GM23338 (cell line): ENCODE measurements around the gene MT1E. TPM values are rescaled to one million over a fixed set of nuclear protein-coding genes. Genes with fewer than 3 reads are reported as not detected.

Experiments
- ATAC-seq: fragments of 200-7000 bp; cut with Tn5 transposase; 3 replicates; pipeline ENCODE4 v1.9.1; 2020
- DNase-seq: peaks from one replicate; pipeline ENCODE4 v3.0.0-alpha.2; 2015; ENCODE audit warnings: low spot score
- H2AFZ ChIP-seq: fragments of 200-600 bp; sonication (generic); 2 replicates; pipeline ENCODE4 v1.8.0; 2016; ENCODE audit warnings: antibody characterized with exemption, mild to moderate bottlenecking, moderate library complexity
- H3F3A ChIP-seq: fragments of 200-600 bp; sonication (generic); replicated peaks from 2 replicates; pipeline ENCODE4 v1.8.0; 2017; ENCODE audit warnings: antibody characterized with exemption, mixed run types, low read depth
- H3K27ac ChIP-seq: fragments of 200-600 bp; sonication (generic); 2 replicates; pipeline ENCODE4 v1.6.1; 2016; ENCODE audit warnings: low read depth
- H3K27me3 ChIP-seq: fragments of 200-600 bp; sonication (generic); 2 replicates; pipeline ENCODE4 v1.8.0; 2016; ENCODE audit warnings: mild to moderate bottlenecking, mixed run types, moderate library complexity; ENCODE audit not compliant: insufficient read depth
- H3K36me3 ChIP-seq: fragments of 200-600 bp; sonication (generic); 2 replicates; pipeline ENCODE4 v1.8.0; 2016; ENCODE audit warnings: mild to moderate bottlenecking; ENCODE audit not compliant: insufficient read depth
- H3K4me1 ChIP-seq: fragments of 200-600 bp; sonication (generic); 2 replicates; pipeline ENCODE4 v1.8.0; 2016; ENCODE audit warnings: mild to moderate bottlenecking, moderate library complexity; ENCODE audit not compliant: insufficient read depth
- H3K4me2 ChIP-seq: fragments of 200-600 bp; sonication (generic); 2 replicates; pipeline ENCODE4 v1.7.1; 2017; ENCODE audit warnings: mixed run types
- H3K4me3 ChIP-seq: fragments of 200-600 bp; sonication (generic); 2 replicates; pipeline ENCODE4 v1.6.1; 2016; ENCODE audit warnings: mixed run types
- H3K79me2 ChIP-seq: fragments of 200-600 bp; sonication (generic); replicated peaks from 2 replicates; pipeline ENCODE4 v1.8.0; 2017; ENCODE audit warnings: mild to moderate bottlenecking; ENCODE audit not compliant: insufficient read depth
- H3K9me2 ChIP-seq: fragments of 200-600 bp; sonication (generic); 2 replicates; pipeline ENCODE4 v1.8.0; 2017; ENCODE audit not compliant: insufficient read depth
- H4K20me1 ChIP-seq: fragments of 200-600 bp; sonication (generic); replicated peaks from 2 replicates; pipeline ENCODE4 v1.8.0; 2017; ENCODE audit warnings: mild to moderate bottlenecking; ENCODE audit not compliant: insufficient read depth
- H3K27ac Mint-ChIP-seq: 2 replicates; pipeline ENCODE4 v1.8.0; 2020; ENCODE audit warnings: inconsistent platforms, mild to moderate bottlenecking, moderate library complexity, mixed read lengths
- H3K27me3 Mint-ChIP-seq: 3 replicates; pipeline ENCODE4 v1.8.0; 2022; ENCODE audit warnings: low read depth, mild to moderate bottlenecking, moderate library complexity, mixed read lengths, inconsistent platforms; ENCODE audit not compliant: insufficient read depth, poor library complexity
- H3K36me3 Mint-ChIP-seq: 3 replicates; pipeline ENCODE4 v1.8.0; 2021; ENCODE audit warnings: low read depth, mild to moderate bottlenecking, inconsistent platforms, moderate library complexity, mixed read lengths
- H3K4me1 Mint-ChIP-seq: 3 replicates; pipeline ENCODE4 v1.8.0; 2020; ENCODE audit warnings: mild to moderate bottlenecking, inconsistent platforms, mixed read lengths
- H3K4me3 Mint-ChIP-seq: 3 replicates; pipeline ENCODE4 v1.8.0; 2021; ENCODE audit warnings: moderate library complexity, mild to moderate bottlenecking, inconsistent platforms, mixed read lengths
- H3K9me3 Mint-ChIP-seq: 3 replicates; pipeline ENCODE4 v1.8.0; 2020; ENCODE audit warnings: moderate library complexity, mild to moderate bottlenecking, inconsistent platforms, mixed read lengths
- ETS1 ChIP-seq: IDR thresholded peaks from 2 replicates; pipeline ENCODE4 v1.6.1; 2016; ENCODE audit warnings: antibody characterized with exemption
- EZH2 ChIP-seq: fragments of 200-600 bp; sonication (generic); IDR thresholded peaks from one replicate; pipeline ENCODE4 v1.8.0; 2017; ENCODE audit warnings: antibody characterized with exemption, mild to moderate bottlenecking, low read depth; ENCODE audit not compliant: unreplicated experiment
- JUNB ChIP-seq: IDR thresholded peaks from one replicate; pipeline ENCODE4 v1.6.1; 2016; ENCODE audit warnings: antibody characterized with exemption; ENCODE audit not compliant: unreplicated experiment
- NANOG ChIP-seq: IDR thresholded peaks from 2 replicates; pipeline ENCODE4 v1.6.1; 2016; ENCODE audit warnings: antibody characterized with exemption, borderline replicate concordance
- REST ChIP-seq: IDR thresholded peaks from one replicate; pipeline ENCODE4 v1.6.1; 2018; ENCODE audit warnings: antibody characterized with exemption; ENCODE audit not compliant: unreplicated experiment
- ZNF114 ChIP-seq: fragments of 250-450 bp; sonication (Bioruptor Pico); IDR thresholded peaks from 2 replicates; pipeline ENCODE4 v1.5.0; 2020; ENCODE audit warnings: mild to moderate bottlenecking, moderate library complexity
- ZNF331 ChIP-seq: fragments of 250-450 bp; sonication (Bioruptor Pico); IDR thresholded peaks from 2 replicates; pipeline ENCODE4 v1.5.0; 2020; ENCODE audit warnings: low read depth, mild to moderate bottlenecking, moderate library complexity
- polyA plus RNA-seq: library from polyadenylated mRNA; unstranded; fragments of >200 nt; fragmentation: Nextera tagmentation; extraction: Ambion mirVana; gene quantifications from 2 replicates; pipeline ENCODE4 v1.2.1, GENCODE V29; 2016
- total RNA-seq: library from RNA; depleted of rRNA; stranded (reverse); fragments of >200 nt; shearing (Covaris generic); gene quantifications from 2 replicates; pipeline ENCODE4 v1.2.3, GENCODE V29; 2014
- TF ChIP-seq, protein P1 (sequence below), 2 experiments: fragments of 200-600 bp in 1 of 2; sonication (generic) in 1 of 2; conservative IDR thresholded peaks; 2 replicates each; pipeline versions ENCODE4 v1.5.1 to v1.6.1; 2016 to 2017; ENCODE audit warnings: antibody characterized with exemption in 2 of 2, low read depth in 2 of 2, mild to moderate bottlenecking in 2 of 2, moderate library complexity in 1 of 2

MT1E gene
- total and polyA plus RNA-seq, 2 experiments from 2014 or later = 31.0 to 121 TPM

- no peak for TF ChIP-seq JUNB
- TF ChIP-seq ZNF331 (CRISPR knock-in tag) = no peak
- TF ChIP-seq REST = no peak
Observed at GRCh38 chr16:56637814-56638750, 12.5 kb downstream of the MT1E start, which contains the start of gene MT1A (continued).

DNA sequence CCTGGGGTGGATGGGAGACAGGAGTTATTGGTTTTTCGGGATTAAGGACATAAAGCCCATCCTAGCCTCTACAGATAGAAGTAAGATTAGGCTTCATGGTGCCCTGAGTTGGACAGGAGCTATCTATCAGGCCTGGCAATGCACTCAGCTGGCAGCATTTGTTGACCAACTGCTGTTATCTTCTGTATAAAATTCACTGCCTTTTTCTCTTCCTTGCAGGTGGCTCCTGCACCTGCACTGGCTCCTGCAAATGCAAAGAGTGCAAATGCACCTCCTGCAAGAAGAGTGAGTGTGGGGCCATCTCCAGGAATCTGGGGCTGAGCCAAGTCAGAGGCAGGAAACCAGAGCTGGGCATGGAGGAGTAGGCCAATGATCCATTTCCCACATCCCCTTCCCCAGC, 13.5 kb downstream of the MT1E start:
- peaks cover 11% of the 10 kb centered on the region; the same call in 1 of the 2 replicates for H3F3A ChIP-seq
- peaks cover 18% of the 10 kb centered on the region; the same call in 1 of the 2 replicates for H3K4me1 ChIP-seq
- H2AFZ ChIP-seq = no peak overlapping the region
- DNase-seq (no peak), ATAC-seq (no peak)
- peak overlapping the region; percentile 77; the same call in 1 of the 2 replicates for H3K4me2 ChIP-seq
- Mint-ChIP-seq H3K27ac (no peak overlapping the region), H3K27me3 (peaks cover 99% of the 10 kb centered on the region), H3K9me3 (no peaks in the 10 kb centered on the region; the same call in 2 of the 3 replicates), H3K4me3 (no peak overlapping the region; the same call in 2 of the 3 replicates), H3K36me3 (no peaks in the 10 kb centered on the region; the same call in 2 of the 3 replicates), H3K4me1 (peaks cover 45% of the 10 kb centered on the region)
- no peaks in the 10 kb centered on the region; the same call in 1 of the 2 replicates for H4K20me1 ChIP-seq
- no peak overlapping the region for H3K27ac ChIP-seq
- H3K4me3 ChIP-seq = peak overlapping the region; percentile 57
- no peaks in the 10 kb centered on the region; the same call in 1 of the 2 replicates for H3K36me3 ChIP-seq
- H3K79me2 ChIP-seq = no peaks in the 10 kb centered on the region
- no peaks in the 10 kb centered on the region for H3K9me2 ChIP-seq
- peaks cover 100% of the 10 kb centered on the region for H3K27me3 ChIP-seq
- TF ChIP-seq ZNF114 (no peak), NANOG (no peak), REST (no peak), ETS1 (no peak), EZH2 (no peak)
- TF ChIP-seq, protein P1, sequence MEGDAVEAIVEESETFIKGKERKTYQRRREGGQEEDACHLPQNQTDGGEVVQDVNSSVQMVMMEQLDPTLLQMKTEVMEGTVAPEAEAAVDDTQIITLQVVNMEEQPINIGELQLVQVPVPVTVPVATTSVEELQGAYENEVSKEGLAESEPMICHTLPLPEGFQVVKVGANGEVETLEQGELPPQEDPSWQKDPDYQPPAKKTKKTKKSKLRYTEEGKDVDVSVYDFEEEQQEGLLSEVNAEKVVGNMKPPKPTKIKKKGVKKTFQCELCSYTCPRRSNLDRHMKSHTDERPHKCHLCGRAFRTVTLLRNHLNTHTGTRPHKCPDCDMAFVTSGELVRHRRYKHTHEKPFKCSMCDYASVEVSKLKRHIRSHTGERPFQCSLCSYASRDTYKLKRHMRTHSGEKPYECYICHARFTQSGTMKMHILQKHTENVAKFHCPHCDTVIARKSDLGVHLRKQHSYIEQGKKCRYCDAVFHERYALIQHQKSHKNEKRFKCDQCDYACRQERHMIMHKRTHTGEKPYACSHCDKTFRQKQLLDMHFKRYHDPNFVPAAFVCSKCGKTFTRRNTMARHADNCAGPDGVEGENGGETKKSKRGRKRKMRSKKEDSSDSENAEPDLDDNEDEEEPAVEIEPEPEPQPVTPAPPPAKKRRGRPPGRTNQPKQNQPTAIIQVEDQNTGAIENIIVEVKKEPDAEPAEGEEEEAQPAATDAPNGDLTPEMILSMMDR (conservative IDR thresholded peaks at IDR 0.05; ENCODE audit: low read depth in 2 of 2) = no peak
